ENCODE data around the gene MIGA2. TPM values are rescaled to one million over a fixed set of nuclear protein-coding genes. Genes with fewer than 3 reads are reported as not detected.

MIGA2 gene
- total and polyA plus RNA-seq, 2 donors (not counting 1 experiment from before 2014, with no cell fraction given): 62.1 to 78.1 TPM

DNA sequence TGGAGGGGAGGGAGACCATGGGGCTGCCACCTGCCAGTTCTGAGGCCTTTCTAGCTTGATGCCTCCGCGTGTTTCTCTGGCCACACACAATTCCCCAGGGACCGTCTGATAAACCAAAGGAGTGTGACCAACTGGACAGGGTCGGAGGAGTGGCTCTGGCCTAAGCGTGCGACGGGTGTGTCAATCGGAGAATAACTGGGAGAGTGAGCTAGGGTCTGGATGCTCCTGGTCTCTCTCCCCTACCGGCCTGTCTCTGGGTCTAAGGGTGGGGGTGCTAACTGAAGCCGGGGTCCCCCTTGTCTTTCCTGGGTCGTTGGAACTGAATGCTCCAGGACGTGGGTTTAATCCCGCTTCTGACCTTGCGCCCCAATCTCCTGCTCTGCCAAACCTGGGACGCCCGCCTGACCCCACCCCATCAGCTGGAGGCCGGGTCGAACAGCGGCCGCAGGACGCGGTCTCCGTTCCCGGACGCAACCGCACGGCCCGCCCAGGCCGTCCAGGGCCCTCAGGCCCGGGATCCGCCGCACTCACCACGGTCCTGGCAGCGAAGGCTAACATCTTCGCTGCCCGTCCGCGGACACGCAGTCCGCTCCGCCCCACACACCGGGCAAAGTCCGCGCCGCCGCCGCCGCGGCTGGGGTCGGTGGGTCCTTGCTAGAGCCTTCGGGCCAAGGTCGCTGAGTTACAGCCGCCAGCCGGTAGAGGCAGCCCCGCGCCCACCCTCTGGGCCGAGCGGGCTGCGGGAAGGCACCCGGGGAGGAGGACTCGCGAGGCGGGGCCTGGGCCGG, 73.7 kb downstream of the MIGA2 start:
- TF ChIP-seq, protein P1, sequence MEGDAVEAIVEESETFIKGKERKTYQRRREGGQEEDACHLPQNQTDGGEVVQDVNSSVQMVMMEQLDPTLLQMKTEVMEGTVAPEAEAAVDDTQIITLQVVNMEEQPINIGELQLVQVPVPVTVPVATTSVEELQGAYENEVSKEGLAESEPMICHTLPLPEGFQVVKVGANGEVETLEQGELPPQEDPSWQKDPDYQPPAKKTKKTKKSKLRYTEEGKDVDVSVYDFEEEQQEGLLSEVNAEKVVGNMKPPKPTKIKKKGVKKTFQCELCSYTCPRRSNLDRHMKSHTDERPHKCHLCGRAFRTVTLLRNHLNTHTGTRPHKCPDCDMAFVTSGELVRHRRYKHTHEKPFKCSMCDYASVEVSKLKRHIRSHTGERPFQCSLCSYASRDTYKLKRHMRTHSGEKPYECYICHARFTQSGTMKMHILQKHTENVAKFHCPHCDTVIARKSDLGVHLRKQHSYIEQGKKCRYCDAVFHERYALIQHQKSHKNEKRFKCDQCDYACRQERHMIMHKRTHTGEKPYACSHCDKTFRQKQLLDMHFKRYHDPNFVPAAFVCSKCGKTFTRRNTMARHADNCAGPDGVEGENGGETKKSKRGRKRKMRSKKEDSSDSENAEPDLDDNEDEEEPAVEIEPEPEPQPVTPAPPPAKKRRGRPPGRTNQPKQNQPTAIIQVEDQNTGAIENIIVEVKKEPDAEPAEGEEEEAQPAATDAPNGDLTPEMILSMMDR (IDR thresholded peaks at IDR 0.05): no peak
- TF ChIP-seq EZH2 (IDR thresholded peaks at IDR 0.05; ENCODE audit: borderline replicate concordance, insufficient read depth, low read depth, low read length, poor library complexity, severe bottlenecking): no peak
- WGBS (ENCODE audit: insufficient coverage): 8% methylated on average over 64 of the region's 64 CpGs
- Histone ChIP-seq H3K4me2 (replicated peaks; ENCODE audit: low read depth, low read length, poor library complexity, severe bottlenecking) (peak overlapping the region; percentile 100), H4K20me1 (ENCODE audit: control insufficient read depth, insufficient read depth, low read length, poor library complexity, severe bottlenecking) (no peaks in the 10 kb centered on the region), H3K9ac (ENCODE audit: low read length) (peak overlapping the region; percentile 86), H3K36me3 (replicated peaks in 1 of 2; ENCODE audit: control extremely low read depth in 1 of 2, control insufficient read depth in 1 of 2, extremely low read depth in 1 of 2, insufficient read depth in 2 of 2, low read length in 1 of 2) (no peaks in the 10 kb centered on the region), H3K79me2 (ENCODE audit: control insufficient read depth, insufficient read depth, low read length) (peaks cover 37% of the 10 kb centered on the region), H3K9me3 (ENCODE audit: control extremely low read depth in 1 of 3, control insufficient read depth in 2 of 3, insufficient read depth in 1 of 3, low read length in 2 of 3) (no peaks in the 10 kb centered on the region), H3K27ac (ENCODE audit: low read length in 2 of 2) (peak overlapping the region in 1 of 2 donors; percentile 64), H3K27me3 (replicated peaks in 1 of 4; ENCODE audit: control extremely low read depth in 1 of 4, control insufficient read depth in 3 of 4, insufficient read depth in 4 of 4, low read length in 3 of 4) (no peaks in the 10 kb centered on the region), H3K4me3 (ENCODE audit: control extremely low read depth in 1 of 5, extremely low read depth in 1 of 5, insufficient read depth in 1 of 5, low read depth in 2 of 5, low read length in 4 of 5) (peak overlapping the region; percentile 26 to 97 (median 93)), H2AFZ (ENCODE audit: insufficient read depth, low read depth, low read length, poor library complexity, severe bottlenecking) (peak overlapping the region; percentile 100), H3K4me1 (ENCODE audit: control insufficient read depth in 2 of 2, insufficient read depth in 2 of 2, low read length in 2 of 2) (peaks cover 12 to 19% of the 10 kb centered on the region in 2 donors)
- ATAC-seq (ENCODE audit: low read depth) (no peak), DNase-seq (no peak)
- intact Hi-C loops (cut with micrococcal nuclease): loop anchor here (1.0 to 10.0 kb wide), 8 partner anchors 29 to 945 kb away; partner anchors contain the start of genes ASB6, DOLPP1, GPR107 and IER5L
- H3K9me3 Mint-ChIP-seq (ENCODE audit: insufficient read depth): no peaks in the 10 kb centered on the region
- H3K4me1 Mint-ChIP-seq: peaks cover 23% of the 10 kb centered on the region
- ChIA-PET CTCF (interaction anchor here (1.0 to 4.4 kb wide), 3 partner anchors 22 to 33 kb away, joined by 3 to 18 read pairs (median 11); no protein-coding TSS in a partner anchor), POLR2A (interaction anchor here (0.6 to 1.0 kb wide), 4 partner anchors 30 to 779 kb away, joined by 3 to 7 read pairs (median 4); no protein-coding TSS in a partner anchor)
- H3K4me3 Mint-ChIP-seq: peak overlapping the region; percentile 96
- H3K27ac Mint-ChIP-seq: peak overlapping the region; percentile 46
- H3K27me3 Mint-ChIP-seq: no peaks in the 10 kb centered on the region

Measured in B cell (primary cell).